ENCODE measurements around the gene RNF5.

RNF5 gene

DNA sequence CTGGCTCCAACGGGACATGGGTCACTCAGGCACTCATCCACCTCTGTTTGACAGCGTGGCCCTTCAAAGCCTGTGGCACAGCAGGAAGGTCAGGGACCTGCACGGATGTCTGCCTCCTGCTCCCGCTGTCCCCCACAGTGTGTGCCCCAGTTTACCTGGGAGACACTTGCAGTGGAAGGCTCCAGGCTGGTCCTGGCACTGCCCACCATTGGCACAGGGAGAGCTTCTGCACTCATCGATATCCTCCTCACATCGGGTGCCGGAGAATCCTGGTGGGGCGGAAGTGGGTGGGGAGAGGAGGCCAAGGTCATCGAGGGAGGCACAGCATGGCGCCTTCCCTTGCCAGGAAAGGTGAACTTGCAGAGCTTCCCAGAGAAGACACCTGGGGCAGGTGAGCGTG is 38.8 kb downstream of the RNF5 start:
- no peak overlapping the region for H3K9ac ChIP-seq (ENCODE audit: low read length)
- H3K4me3 ChIP-seq (ENCODE audit: low read depth, low read length, poor library complexity, severe bottlenecking) = no peak overlapping the region
- no peaks in the 10 kb centered on the region for H4K20me1 ChIP-seq (ENCODE audit: insufficient read depth, low read length)
- no peaks in the 10 kb centered on the region for H3K27me3 ChIP-seq (ENCODE audit: insufficient read depth, low read length)
- no peak overlapping the region for H3K27ac ChIP-seq (ENCODE audit: low read depth, low read length, poor library complexity, severe bottlenecking)
- no peaks in the 10 kb centered on the region for H3F3A ChIP-seq (ENCODE audit: insufficient read depth, low read length)
- no peaks in the 10 kb centered on the region for H3K4me1 ChIP-seq (ENCODE audit: insufficient read depth, low read length, severe bottlenecking)
- no peak overlapping the region for H3K4me2 ChIP-seq (ENCODE audit: low read length)
- no peaks in the 10 kb centered on the region for H3K79me2 ChIP-seq (ENCODE audit: insufficient read depth, low read length)
- TF ChIP-seq EZH2 (IDR thresholded peaks at IDR 0.05; ENCODE audit: borderline replicate concordance, low read length) = no peak
- TF ChIP-seq, protein P1, sequence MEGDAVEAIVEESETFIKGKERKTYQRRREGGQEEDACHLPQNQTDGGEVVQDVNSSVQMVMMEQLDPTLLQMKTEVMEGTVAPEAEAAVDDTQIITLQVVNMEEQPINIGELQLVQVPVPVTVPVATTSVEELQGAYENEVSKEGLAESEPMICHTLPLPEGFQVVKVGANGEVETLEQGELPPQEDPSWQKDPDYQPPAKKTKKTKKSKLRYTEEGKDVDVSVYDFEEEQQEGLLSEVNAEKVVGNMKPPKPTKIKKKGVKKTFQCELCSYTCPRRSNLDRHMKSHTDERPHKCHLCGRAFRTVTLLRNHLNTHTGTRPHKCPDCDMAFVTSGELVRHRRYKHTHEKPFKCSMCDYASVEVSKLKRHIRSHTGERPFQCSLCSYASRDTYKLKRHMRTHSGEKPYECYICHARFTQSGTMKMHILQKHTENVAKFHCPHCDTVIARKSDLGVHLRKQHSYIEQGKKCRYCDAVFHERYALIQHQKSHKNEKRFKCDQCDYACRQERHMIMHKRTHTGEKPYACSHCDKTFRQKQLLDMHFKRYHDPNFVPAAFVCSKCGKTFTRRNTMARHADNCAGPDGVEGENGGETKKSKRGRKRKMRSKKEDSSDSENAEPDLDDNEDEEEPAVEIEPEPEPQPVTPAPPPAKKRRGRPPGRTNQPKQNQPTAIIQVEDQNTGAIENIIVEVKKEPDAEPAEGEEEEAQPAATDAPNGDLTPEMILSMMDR (IDR thresholded peaks at IDR 0.05; ENCODE audit: low read length) = no peak
- H3K36me3 ChIP-seq (ENCODE audit: insufficient read depth, low read length) = no peaks in the 10 kb centered on the region
- H3K9me3 ChIP-seq (ENCODE audit: low read length) = no peaks in the 10 kb centered on the region
- no peak overlapping the region for H2AFZ ChIP-seq (ENCODE audit: low read length)
- no peaks in the 10 kb centered on the region for H3K9me2 ChIP-seq (ENCODE audit: low read depth, low read length)

GRCh38 chr6:32218167-32218566 is 40.0 kb downstream of the RNF5 start:
- Histone ChIP-seq H3K9ac (ENCODE audit: low read length) (no peak overlapping the region), H3K27ac (ENCODE audit: low read depth, low read length, poor library complexity, severe bottlenecking) (no peak overlapping the region), H3K79me2 (ENCODE audit: insufficient read depth, low read length) (no peaks in the 10 kb centered on the region), H3K27me3 (ENCODE audit: insufficient read depth, low read length) (no peaks in the 10 kb centered on the region; the same call in 1 of the 2 replicates), H3K4me2 (ENCODE audit: low read length) (no peak overlapping the region), H3K4me3 (ENCODE audit: low read depth, low read length, poor library complexity, severe bottlenecking) (no peak overlapping the region), H3K9me3 (ENCODE audit: low read length) (no peaks in the 10 kb centered on the region), H3K36me3 (ENCODE audit: insufficient read depth, low read length) (no peaks in the 10 kb centered on the region), H3K4me1 (ENCODE audit: insufficient read depth, low read length, severe bottlenecking) (no peaks in the 10 kb centered on the region), H2AFZ (ENCODE audit: low read length) (no peak overlapping the region), H3K9me2 (ENCODE audit: low read depth, low read length) (no peaks in the 10 kb centered on the region), H3F3A (ENCODE audit: insufficient read depth, low read length) (no peaks in the 10 kb centered on the region), H4K20me1 (ENCODE audit: insufficient read depth, low read length) (no peaks in the 10 kb centered on the region)
- TF ChIP-seq, protein P1 (IDR thresholded peaks at IDR 0.05; ENCODE audit: low read length) = no peak
- no peak for TF ChIP-seq EZH2 (IDR thresholded peaks at IDR 0.05; ENCODE audit: borderline replicate concordance, low read length)

GRCh38 chr6:32220021-32220420 is 41.8 kb downstream of the RNF5 start:
- Histone ChIP-seq H3K9me2 (ENCODE audit: low read depth, low read length) (no peaks in the 10 kb centered on the region), H3F3A (ENCODE audit: insufficient read depth, low read length) (no peaks in the 10 kb centered on the region), H4K20me1 (ENCODE audit: insufficient read depth, low read length) (no peaks in the 10 kb centered on the region), H3K79me2 (ENCODE audit: insufficient read depth, low read length) (no peaks in the 10 kb centered on the region), H3K4me1 (ENCODE audit: insufficient read depth, low read length, severe bottlenecking) (no peaks in the 10 kb centered on the region), H3K9me3 (ENCODE audit: low read length) (no peaks in the 10 kb centered on the region), H3K36me3 (ENCODE audit: insufficient read depth, low read length) (no peaks in the 10 kb centered on the region), H3K27ac (ENCODE audit: low read depth, low read length, poor library complexity, severe bottlenecking) (no peak overlapping the region), H2AFZ (ENCODE audit: low read length) (no peak overlapping the region), H3K4me2 (ENCODE audit: low read length) (no peak overlapping the region), H3K4me3 (ENCODE audit: low read depth, low read length, poor library complexity, severe bottlenecking) (no peak overlapping the region), H3K27me3 (ENCODE audit: insufficient read depth, low read length) (no peaks in the 10 kb centered on the region; the same call in 1 of the 2 replicates), H3K9ac (ENCODE audit: low read length) (no peak overlapping the region)
- TF ChIP-seq, protein P1 (IDR thresholded peaks at IDR 0.05; ENCODE audit: low read length) = no peak
- TF ChIP-seq EZH2 (IDR thresholded peaks at IDR 0.05; ENCODE audit: borderline replicate concordance, low read length) = no peak
